WERI-Rb-1 (cell line): ENCODE measurements around the gene GJB2.

Experiments
- DNase-seq: peaks from one replicate; pipeline ENCODE4 v3.0.0-alpha.2; 2020
- H3K27ac ChIP-seq: fragments of 250-450 bp; sonication (Bioruptor Pico); 2 replicates; pipeline ENCODE4 v1.5.1; 2020; ENCODE audit warnings: mild to moderate bottlenecking, moderate library complexity
- H3K27me3 ChIP-seq: fragments of 250-450 bp; sonication (Bioruptor Pico); 2 replicates; pipeline ENCODE4 v1.5.1; 2021; ENCODE audit warnings: mild to moderate bottlenecking, low read depth, moderate library complexity; ENCODE audit not compliant: insufficient read depth, severe bottlenecking
- H3K36me3 ChIP-seq: fragments of 250-450 bp; sonication (Bioruptor Pico); 2 replicates; pipeline ENCODE4 v1.5.1; 2020; ENCODE audit warnings: mild to moderate bottlenecking, moderate library complexity
- H3K4me3 ChIP-seq: 2 replicates; pipeline ENCODE4 v1.5.1; 2011; ENCODE audit warnings: low read depth, mild to moderate bottlenecking, control low read depth, low read length
- H3K9me3 ChIP-seq: fragments of 250-450 bp; sonication (Bioruptor Pico); 2 replicates; pipeline ENCODE4 v1.5.1; 2021; ENCODE audit warnings: mild to moderate bottlenecking, moderate library complexity; ENCODE audit not compliant: severe bottlenecking
- CTCF ChIP-seq: IDR thresholded peaks from 2 replicates; pipeline ENCODE4 v1.5.1; 2011; ENCODE audit warnings: low read depth, mild to moderate bottlenecking, control low read depth, inconsistent platforms, low read length

The GJB2 gene

GRCh38 chr13:20175907-20176652 is 16.7 kb downstream of the GJB2 start:
- Histone ChIP-seq H3K4me3 (no peak overlapping the region), H3K9me3 (peaks cover 4% of the 10 kb centered on the region), H3K27me3 (peaks cover 100% of the 10 kb centered on the region), H3K27ac (no peak overlapping the region), H3K36me3 (no peaks in the 10 kb centered on the region)
- no peak for DNase-seq
- no peak for TF ChIP-seq CTCF

GRCh38 chr13:20175406-20175794 is 17.3 kb downstream of the GJB2 start:
- Histone ChIP-seq H3K36me3 (no peaks in the 10 kb centered on the region), H3K27me3 (peaks cover 100% of the 10 kb centered on the region), H3K27ac (no peak overlapping the region), H3K9me3 (peaks cover 4% of the 10 kb centered on the region), H3K4me3 (no peak overlapping the region)
- no peak for DNase-seq
- no peak for TF ChIP-seq CTCF

DNA sequence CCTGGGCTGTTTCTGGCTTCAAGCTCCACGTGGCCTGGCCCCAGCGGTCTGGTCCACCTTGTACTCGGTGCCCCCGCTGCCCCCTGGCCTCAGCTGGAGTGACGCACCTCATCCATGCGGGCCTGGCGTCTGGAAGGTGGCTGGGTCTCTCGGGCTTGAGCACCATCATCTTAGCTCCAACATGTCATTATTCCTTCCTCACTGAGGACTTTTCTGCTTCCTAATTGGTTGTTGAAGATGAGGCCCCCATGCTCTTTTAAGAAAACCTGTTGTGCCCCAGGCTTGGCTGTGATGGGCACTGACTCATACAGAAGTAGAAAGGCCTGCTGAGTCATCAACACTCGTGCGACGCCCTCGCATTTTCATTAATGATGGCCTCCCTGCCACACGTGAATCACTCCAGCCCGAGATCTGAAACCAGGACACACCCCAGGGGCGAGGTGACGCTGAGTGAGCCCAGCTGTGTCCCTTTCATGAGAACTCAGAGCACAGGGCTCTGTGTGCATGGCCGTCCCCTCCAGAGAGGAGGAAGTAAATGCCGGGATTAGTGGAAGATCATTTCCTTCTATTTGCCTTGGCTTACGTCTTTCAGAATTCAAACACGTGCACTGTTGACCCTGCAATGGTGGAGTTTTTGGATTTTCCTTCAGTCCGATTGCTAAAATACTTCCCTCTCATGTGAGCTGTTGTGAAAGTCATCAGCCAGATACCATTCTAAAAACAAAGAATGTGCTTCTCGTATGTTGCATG is 17.9 kb downstream of the GJB2 start:
- no peak overlapping the region for H3K27ac ChIP-seq
- TF ChIP-seq CTCF = no peak
- DNase-seq = no peak

GRCh38 chr13:20173116-20173746 is 19.5 kb downstream of the GJB2 start:
- no peak overlapping the region for H3K27ac ChIP-seq
- H3K27me3 ChIP-seq = peaks cover 100% of the 10 kb centered on the region
- TF ChIP-seq CTCF = no peak
- no peak for DNase-seq
- peaks cover 4% of the 10 kb centered on the region for H3K9me3 ChIP-seq
- no peak overlapping the region for H3K4me3 ChIP-seq
- H3K36me3 ChIP-seq = no peaks in the 10 kb centered on the region

More for the DNA sequence above, 17.9 kb downstream of the GJB2 start:
- Histone ChIP-seq H3K9me3 (peaks cover 4% of the 10 kb centered on the region), H3K4me3 (no peak overlapping the region), H3K27me3 (peaks cover 100% of the 10 kb centered on the region), H3K36me3 (no peaks in the 10 kb centered on the region)

DNA sequence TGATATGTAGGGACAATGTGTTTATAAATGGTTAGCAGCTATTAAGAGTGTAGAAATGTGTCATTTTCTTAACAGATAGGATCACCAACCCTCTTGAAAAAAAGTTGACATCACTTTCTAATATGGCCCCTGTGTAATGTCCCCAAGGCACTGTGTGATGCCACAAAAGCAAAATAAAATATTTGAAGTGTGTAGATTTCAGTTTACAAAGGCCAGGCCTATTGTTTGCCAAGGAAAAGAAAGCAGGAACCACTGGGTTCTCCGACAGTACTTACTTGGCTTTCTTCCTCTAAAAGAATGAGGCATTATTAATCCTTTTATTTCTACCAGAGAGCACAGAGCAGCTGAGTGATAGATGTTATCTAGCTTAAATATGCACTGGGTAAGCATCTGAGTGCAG is 21.4 kb downstream of the GJB2 start:
- H3K36me3 ChIP-seq = no peaks in the 10 kb centered on the region

More for the DNA sequence above, 21.4 kb downstream of the GJB2 start:
- TF ChIP-seq CTCF = no peak
- H3K27me3 ChIP-seq = peaks cover 100% of the 10 kb centered on the region
- DNase-seq = no peak
- no peak overlapping the region for H3K4me3 ChIP-seq
- H3K9me3 ChIP-seq = no peaks in the 10 kb centered on the region
- no peak overlapping the region for H3K27ac ChIP-seq
